Measurements from ENCODE around the gene KIFC1. TPM values are rescaled to one million over a fixed set of nuclear protein-coding genes. Genes with fewer than 3 reads are reported as not detected.

Gene KIFC1
- total and polyA plus RNA-seq, 2 donors (not counting 1 experiment from before 2014, with no cell fraction given): 0.79 to 1.0 TPM

DNA sequence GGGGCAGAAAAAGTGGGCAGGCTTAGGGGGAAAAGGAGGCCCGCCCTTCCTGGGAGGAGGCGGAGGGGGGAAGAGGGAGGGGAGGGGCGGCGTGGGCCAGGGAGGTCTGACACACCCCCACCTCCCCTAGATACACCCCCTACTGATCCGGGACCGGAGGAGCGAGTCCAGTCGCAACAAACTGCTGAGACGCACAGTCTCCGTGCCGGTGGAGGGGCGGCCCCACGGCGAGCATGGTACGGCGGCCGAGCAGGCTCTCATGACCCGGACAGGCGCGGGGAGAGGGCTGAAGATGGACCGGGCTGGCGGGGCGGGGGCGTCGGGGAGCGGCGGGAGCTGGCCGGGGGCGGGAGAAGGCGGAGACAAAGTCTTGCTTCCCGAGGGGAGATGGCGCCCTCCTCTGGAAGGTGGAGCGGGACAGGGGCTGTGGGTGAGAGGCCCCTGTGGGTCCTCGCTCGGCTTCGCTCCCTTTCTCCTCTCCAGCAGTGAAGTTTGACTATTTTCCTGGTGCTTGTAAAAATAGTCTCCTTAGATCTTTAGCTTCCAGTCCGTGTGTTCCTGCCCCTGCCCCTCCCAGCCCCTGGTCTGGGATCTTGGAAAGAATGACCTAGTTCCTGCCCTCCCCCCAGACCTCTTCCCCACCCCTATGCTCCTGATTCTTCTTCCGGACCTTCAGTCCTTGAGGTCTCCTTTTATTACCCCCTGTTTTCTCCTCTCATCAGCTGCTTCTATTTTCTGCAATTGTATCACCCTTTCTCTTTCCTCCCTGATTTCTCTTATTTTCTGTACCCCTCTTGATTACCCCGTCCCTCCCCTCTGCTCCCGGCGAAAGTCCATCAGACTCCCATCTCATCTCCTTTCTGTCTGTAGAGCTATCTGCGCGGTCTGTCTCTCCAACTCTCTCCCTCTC, 34.3 kb downstream of the KIFC1 start:
- no peaks in the 10 kb centered on the region for H4K20me1 ChIP-seq (ENCODE audit: control insufficient read depth, insufficient read depth, low read length, poor library complexity, severe bottlenecking)
- DNase-seq: peak; percentile 83
- no peaks in the 10 kb centered on the region for H3K9me3 ChIP-seq (ENCODE audit: control extremely low read depth in 1 of 3, control insufficient read depth in 2 of 3, insufficient read depth in 1 of 3, low read length in 2 of 3)
- Mint-ChIP-seq H3K4me1 (peaks cover 65% of the 10 kb centered on the region), H3K27ac (peak overlapping the region; percentile 91), H3K4me3 (peak overlapping the region; percentile 92), H3K9me3 (ENCODE audit: insufficient read depth) (no peaks in the 10 kb centered on the region), H3K27me3 (peaks cover 4% of the 10 kb centered on the region)
- H3K9ac ChIP-seq (ENCODE audit: low read length): peak overlapping the region; percentile 79
- peaks cover 6% of the 10 kb centered on the region for H3K79me2 ChIP-seq (ENCODE audit: control insufficient read depth, insufficient read depth, low read length)
- H3K36me3 ChIP-seq (replicated peaks in 1 of 2; ENCODE audit: control extremely low read depth in 1 of 2, control insufficient read depth in 1 of 2, extremely low read depth in 1 of 2, insufficient read depth in 2 of 2, low read length in 1 of 2): no peaks in the 10 kb centered on the region
- peak overlapping the region; percentile 48 to 79 (median 62) for H3K4me3 ChIP-seq (ENCODE audit: control extremely low read depth in 1 of 5, extremely low read depth in 1 of 5, insufficient read depth in 1 of 5, low read depth in 2 of 5, low read length in 4 of 5)
- WGBS (ENCODE audit: insufficient coverage): 0% methylated on average over 26 of the region's 43 CpGs
- ATAC-seq (ENCODE audit: low read depth): peak; percentile 59
- peak overlapping the region; percentile 79 for H2AFZ ChIP-seq (ENCODE audit: insufficient read depth, low read depth, low read length, poor library complexity, severe bottlenecking)
- H3K27me3 ChIP-seq (replicated peaks in 1 of 4; ENCODE audit: control extremely low read depth in 1 of 4, control insufficient read depth in 3 of 4, insufficient read depth in 4 of 4, low read length in 3 of 4): no peaks in the 10 kb centered on the region
- TF ChIP-seq EZH2 (IDR thresholded peaks at IDR 0.05; ENCODE audit: borderline replicate concordance, insufficient read depth, low read depth, low read length, poor library complexity, severe bottlenecking): no peak
- TF ChIP-seq, protein P1, sequence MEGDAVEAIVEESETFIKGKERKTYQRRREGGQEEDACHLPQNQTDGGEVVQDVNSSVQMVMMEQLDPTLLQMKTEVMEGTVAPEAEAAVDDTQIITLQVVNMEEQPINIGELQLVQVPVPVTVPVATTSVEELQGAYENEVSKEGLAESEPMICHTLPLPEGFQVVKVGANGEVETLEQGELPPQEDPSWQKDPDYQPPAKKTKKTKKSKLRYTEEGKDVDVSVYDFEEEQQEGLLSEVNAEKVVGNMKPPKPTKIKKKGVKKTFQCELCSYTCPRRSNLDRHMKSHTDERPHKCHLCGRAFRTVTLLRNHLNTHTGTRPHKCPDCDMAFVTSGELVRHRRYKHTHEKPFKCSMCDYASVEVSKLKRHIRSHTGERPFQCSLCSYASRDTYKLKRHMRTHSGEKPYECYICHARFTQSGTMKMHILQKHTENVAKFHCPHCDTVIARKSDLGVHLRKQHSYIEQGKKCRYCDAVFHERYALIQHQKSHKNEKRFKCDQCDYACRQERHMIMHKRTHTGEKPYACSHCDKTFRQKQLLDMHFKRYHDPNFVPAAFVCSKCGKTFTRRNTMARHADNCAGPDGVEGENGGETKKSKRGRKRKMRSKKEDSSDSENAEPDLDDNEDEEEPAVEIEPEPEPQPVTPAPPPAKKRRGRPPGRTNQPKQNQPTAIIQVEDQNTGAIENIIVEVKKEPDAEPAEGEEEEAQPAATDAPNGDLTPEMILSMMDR (IDR thresholded peaks at IDR 0.05): peak; percentile 25
- ChIA-PET POLR2A (interaction anchor here (0.5 to 1.6 kb wide), 11 partner anchors 8 to 1779 kb away, joined by 3 to 9 read pairs (median 3); partner anchors contain the start of genes PHF1, RPS18, VPS52 and ZBTB9), CTCF (interaction anchor here (1.1 to 2.5 kb wide), 12 partner anchors 13 to 159 kb away, joined by 3 to 15 read pairs (median 6); partner anchors contain the start of genes B3GALT4, RPS18, VPS52 and ZBTB22)
- peak overlapping the region; percentile 78 to 86 for H3K27ac ChIP-seq (ENCODE audit: low read length in 2 of 2)
- peak overlapping the region; percentile 92 for H3K4me2 ChIP-seq (replicated peaks; ENCODE audit: low read depth, low read length, poor library complexity, severe bottlenecking)
- intact Hi-C loops (cut with micrococcal nuclease): loop anchor here (1.0 to 5.0 kb wide), 4 partner anchors 8 to 196 kb away; partner anchors contain the start of genes CUTA, ITPR3, KIFC1 and TAPBP
- H3K4me1 ChIP-seq (ENCODE audit: control insufficient read depth in 2 of 2, insufficient read depth in 2 of 2, low read length in 2 of 2): peaks cover 50 to 56% of the 10 kb centered on the region in 2 donors

Data from B cell (primary cell).